HG02759 (cell line): ENCODE results near the gene PRPF19.
"Not testable (repeated sequence)": the region's sequence is repeated elsewhere in the genome, so short reads cannot be mapped to it uniquely, and the experiment has no call there.

Source experiments
- ATAC-seq: cut with Tn5 transposase; IDR thresholded peaks from one replicate; pipeline ENCODE4 v1.9.1; 2021; ENCODE audit warnings: mild to moderate bottlenecking, moderate library complexity; ENCODE audit not compliant: unreplicated experiment

PRPF19 gene

GRCh38 chr11:60910281-60910687 is 3.9 kb upstream of the PRPF19 start:
- peak; percentile 34 for ATAC-seq

GRCh38 chr11:60909680-60910280 is 3.4 kb upstream of the PRPF19 start:
- ATAC-seq: not testable (repeated sequence)

- no peak for ATAC-seq
These were observed 2.4 kb upstream of the PRPF19 start for GRCh38 chr11:60908803-60909202.

- no peak for ATAC-seq
These were observed 753 bp downstream of the PRPF19 start for GRCh38 chr11:60905551-60906113.

GRCh38 chr11:60905047-60905446 is 1.3 kb downstream of the PRPF19 start:
- ATAC-seq: no peak

- ATAC-seq: no peak
These were observed 3.8 kb downstream of the PRPF19 start for GRCh38 chr11:60902625-60903024.

GRCh38 chr11:60900673-60901404 is 5.5 kb downstream of the PRPF19 start:
- ATAC-seq: no peak

- no peak for ATAC-seq
These were observed 6.4 kb downstream of the PRPF19 start for GRCh38 chr11:60899977-60900376.

GRCh38 chr11:60899046-60899936 is 7.1 kb downstream of the PRPF19 start:
- no peak for ATAC-seq

GRCh38 chr11:60897496-60897895 is 8.9 kb downstream of the PRPF19 start:
- no peak for ATAC-seq

GRCh38 chr11:60895687-60896086 is 10.7 kb downstream of the PRPF19 start:
- no peak for ATAC-seq

GRCh38 chr11:60891103-60891741 is 15.2 kb downstream of the PRPF19 start:
- no peak for ATAC-seq

- ATAC-seq: no peak
These were observed 15.7 kb downstream of the PRPF19 start for GRCh38 chr11:60890696-60891095.

- no peak for ATAC-seq
These were observed 16.5 kb downstream of the PRPF19 start for GRCh38 chr11:60889869-60890311.

GRCh38 chr11:60887556-60887955 is 18.8 kb downstream of the PRPF19 start:
- no peak for ATAC-seq

GRCh38 chr11:60880643-60881282 is 25.6 kb downstream of the PRPF19 start:
- ATAC-seq: no peak

- ATAC-seq: no peak
These were observed 26.3 kb downstream of the PRPF19 start for GRCh38 chr11:60879971-60880588.

- ATAC-seq: no peak
These were observed 27.3 kb downstream of the PRPF19 start for GRCh38 chr11:60879104-60879503.

- ATAC-seq: no peak
These were observed 27.9 kb downstream of the PRPF19 start for GRCh38 chr11:60878245-60879101.
